Islet precursor cell (in vitro differentiated cells): ENCODE data around the gene PLK2.

ENCODE experiments used
- DNase-seq: peaks from one replicate; pipeline ENCODE4 v3.0.0-alpha.2; 2018

PLK2 gene

DNA sequence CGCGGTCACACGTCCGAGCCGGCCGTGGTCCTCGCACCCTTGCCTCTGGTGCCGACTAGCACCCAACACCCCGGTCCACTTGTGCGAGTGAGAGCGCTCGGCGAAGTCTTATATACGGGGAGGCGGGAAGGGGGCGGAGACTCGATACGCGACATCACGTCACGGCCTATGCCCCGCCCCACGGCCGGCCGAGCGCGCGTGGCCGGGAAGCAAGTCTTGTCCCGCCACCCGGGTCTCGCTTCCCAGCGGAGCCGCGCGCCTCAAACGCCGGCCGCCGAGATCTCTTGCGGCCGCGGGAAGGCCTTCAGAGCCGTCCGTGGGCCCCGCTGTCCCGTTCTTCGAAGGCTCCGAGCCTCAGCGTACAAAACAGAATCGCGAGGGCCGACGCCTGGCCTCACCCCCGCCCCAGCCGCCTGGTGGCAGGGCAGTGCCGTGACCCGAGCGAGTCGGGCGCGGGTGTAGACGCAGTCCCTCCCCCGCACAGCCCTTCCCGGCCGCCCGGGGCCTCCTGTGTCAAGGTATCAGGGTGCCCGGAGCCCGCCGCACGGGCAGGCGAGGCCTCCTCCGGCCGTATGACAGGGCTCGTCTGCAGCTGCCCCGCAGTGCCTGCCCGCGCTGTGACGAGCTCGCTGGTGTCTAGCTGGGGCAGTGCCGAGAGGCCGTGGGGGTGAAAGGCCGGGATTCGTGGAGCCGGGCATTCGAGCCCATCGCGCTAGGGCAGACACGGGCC lies at the start of gene PLK2:
PLK2 (minus strand) TSS at position 85 of the 730 bp plus-strand sequence. CDS start 127 bp downstream, outside the sequence.
- peak; percentile 95 for DNase-seq

DNA sequence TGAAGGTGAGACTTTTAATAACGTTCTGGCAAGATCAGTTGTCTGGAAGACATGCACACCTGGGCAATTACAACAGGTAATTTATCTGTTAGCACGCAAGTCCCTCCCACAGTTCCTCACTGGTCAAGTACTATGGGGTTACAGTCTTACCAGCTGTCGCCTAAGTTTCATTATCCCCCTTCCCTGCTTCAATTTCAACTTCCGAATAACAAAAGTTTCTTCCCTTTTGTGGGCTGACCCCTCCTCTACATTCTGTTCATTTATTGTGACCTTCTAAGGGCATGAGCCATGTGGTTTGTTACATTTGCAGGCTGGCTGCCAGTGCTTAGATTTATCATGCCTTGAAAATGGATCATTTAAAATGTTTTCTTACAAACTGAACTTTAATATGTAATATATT lies 47.8 kb upstream of the PLK2 start:
- DNase-seq: no peak

DNA sequence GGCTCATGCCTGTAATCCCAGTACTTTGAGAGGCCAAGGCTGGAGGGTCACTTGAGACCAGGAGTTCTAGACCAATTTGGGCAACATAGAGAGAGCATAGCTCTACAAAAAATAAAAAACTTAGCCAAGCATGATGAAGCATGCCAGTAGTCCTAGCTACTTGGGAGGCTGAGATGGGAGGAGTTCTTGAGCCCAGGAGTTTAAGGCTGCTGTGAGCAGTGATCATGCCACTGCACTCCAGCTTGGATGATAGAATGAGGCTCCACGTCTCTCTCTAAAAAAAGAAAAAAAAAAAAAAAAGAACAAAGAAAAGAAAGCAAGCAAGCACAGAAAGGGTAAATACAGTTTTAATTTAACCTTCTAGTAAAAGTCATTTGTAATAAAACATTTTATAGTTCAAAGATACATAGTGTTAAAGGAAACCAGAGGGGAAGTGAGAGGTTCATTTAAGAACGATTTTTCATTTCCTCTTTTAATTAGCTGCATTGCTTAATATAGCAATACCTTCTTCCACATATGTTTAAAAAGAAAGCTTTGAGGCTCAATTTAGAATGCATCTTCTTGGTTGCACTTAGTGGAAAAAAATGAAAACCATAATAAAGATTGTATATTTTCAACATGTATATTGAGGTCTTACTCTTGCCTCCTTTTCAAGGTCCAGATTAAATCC lies 46.2 kb upstream of the PLK2 start:
- DNase-seq: no peak

DNA sequence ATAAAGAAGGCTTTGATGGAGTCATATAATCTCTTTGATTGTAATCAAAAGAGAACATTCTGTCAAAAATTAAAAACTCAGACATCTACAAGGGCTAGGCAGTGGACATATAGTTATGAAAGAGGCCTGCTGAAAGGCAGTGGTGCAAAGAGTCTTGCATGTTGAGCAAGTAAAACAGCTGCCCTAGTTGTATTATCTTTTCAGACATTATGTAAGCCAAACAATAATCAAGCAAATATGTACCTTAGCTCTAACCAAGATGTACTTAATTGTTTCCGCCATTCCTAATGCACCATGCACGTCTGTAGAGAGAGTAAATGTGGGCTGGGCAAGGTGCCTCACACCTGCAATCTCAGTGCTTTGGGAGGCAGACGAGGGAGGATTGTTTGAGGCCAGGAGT lies 45.6 kb upstream of the PLK2 start:
- DNase-seq: no peak

DNA sequence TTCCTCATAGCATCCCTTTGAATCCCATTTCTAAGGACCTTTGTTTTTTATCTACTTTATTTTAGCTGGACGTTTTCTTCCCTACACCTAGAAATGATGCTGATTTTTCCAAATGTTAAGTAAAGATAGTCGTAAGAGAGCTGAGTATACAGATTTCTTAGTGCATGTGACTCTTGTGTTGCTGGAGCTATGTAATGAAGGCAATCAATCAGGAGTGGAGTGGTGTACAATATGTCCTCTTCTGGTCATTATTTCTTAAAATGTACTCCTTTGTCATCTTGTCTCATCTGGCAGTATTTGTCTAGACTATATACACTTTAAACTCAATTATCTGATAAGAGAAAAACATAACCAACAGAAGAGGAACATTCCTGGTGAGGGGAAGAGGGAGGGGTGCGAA lies 44.9 kb upstream of the PLK2 start:
- no peak for DNase-seq

DNA sequence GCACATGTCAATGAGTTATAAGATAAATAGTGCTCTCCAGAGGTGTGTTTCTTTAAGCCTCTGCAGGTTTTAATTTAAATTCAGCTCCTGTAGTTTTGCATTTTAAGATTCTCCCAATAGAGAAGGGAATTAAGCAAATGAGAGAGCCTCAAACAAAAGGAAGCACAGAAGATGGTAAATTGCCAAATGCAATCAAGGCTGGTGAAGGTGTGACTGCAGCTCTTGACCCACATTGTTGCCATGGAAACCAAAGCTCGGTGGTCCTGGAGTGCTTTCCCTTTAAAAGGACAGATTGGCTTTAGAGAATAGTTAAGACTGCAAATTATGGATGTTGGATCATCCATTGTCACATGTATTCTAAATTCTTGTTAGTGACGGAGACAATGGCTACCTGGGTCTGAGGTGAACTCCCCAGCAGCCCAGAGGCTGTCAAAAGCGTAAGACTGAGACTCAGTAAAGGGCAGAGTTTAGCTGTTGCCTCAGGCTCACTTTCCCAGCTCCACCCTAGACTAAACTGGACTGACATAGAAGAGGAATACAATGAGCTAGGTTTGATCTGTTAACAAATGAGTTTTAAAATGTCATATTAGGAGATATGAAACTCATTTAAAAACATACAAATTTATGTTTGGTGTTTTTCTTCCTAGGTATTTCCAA lies 43.6 kb upstream of the PLK2 start:
- DNase-seq: no peak

DNA sequence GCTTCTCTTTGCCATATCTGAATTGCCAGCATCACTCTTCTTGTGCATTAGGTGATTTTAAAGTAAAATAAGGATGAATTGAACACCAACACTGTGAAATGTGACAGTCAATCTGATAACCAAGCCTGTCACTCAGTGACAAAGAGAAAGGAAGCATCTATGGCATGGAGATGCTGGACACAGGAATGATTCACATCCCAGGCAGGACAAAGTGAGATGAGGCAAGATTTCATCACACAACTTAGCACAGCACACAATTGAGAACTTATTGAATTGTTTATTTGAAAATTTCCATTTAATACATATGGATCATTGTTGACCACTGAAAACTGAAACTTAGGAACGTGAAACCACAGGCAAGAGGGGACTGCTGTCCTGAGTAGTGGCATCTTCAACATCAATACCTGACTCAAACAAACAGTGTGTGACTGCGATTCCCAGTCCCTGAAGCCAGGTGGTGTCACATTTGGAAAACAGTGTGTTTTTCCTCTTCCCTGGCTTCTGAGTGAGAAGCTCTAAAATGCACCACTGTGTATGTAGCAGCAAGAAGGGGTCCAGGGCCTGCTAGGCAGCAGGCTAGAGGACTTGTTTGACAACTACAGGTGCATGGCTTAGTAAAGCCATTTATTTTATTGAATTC lies 42.0 kb upstream of the PLK2 start:
- peak; percentile 56 for DNase-seq

DNA sequence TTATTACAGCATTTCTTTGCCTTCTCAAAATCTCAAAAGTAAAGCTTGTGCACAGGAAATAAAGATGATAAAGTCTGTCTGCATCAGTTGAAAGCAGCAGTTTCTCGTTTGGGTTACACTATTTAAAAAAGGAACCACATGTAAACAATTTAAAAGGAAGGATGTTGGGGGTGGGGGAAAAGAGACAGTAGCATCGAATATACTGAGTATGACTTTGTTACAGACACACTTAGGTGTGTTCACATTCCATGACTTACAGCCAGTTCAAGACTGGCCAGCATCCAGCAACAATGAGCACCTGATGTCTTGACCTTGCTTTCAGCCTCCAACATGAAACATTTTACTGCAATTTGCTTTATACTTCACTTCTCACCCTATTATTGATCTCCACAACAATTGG lies 40.1 kb upstream of the PLK2 start:
- no peak for DNase-seq

DNA sequence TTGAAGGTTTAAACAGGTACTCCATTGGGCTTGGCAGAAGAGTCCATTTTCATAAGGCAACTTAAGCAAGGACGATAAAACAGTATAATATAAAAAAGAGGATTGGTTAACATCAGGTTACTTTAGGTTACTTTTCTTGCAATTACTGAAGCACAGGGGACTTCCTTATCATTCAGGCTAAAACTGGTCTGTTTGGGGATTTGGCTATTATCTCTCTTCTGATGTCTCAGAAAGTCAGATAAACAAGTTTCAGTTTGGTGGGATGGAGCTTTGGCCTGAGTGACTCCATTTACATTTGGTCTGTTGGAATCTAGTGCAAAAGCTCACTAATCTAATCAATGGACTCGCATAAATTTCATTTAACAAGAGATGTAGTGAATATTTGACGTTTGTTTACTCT lies 39.3 kb upstream of the PLK2 start:
- DNase-seq: no peak

DNA sequence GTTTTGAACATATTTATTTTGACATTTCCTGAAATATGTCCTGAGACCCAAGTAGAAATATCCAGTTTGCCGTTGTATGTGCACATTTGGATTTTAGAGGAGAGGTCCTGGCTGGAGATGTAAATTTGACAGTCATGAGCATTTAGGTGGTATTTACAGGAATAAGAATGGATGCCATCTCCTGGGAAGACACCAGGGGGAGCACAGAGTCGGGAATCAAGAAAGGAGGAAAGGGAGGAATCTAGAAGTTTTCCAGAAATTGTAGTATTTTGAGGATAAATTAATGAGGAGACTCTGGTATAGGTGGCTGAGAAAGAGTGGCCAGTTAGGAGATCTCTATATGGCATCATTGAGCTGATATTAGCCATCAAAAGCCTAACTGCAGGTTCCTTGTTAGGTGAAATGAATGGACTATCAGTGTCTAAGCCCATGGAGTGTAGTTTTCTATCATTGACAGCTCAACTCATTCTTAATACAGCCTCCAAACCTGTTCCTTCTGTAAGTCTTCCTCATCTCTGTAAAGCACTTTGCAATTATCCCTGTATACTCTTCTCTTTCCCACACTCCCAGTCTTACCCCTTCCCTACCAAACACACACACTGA lies 38.6 kb upstream of the PLK2 start:
- peak; percentile 60 for DNase-seq

DNA sequence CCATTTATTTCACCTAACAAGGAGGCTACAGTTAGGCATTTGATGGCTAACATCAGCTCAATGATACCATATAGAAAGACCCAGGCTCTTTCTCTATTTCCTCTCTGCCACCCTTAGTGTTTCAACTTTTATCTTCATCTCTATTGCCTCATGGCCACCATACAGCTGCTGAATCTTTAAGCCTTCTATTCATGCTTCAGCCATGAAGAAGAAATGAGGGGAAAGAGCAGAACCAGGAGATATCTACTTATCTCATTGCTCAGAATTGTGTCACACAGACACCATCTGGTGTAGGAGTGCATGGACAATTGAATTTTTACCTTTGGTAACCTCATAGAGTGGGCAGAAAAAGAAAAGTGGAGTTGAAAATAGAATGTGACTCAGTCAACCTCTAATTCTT lies 38.0 kb upstream of the PLK2 start:
- no peak for DNase-seq

DNA sequence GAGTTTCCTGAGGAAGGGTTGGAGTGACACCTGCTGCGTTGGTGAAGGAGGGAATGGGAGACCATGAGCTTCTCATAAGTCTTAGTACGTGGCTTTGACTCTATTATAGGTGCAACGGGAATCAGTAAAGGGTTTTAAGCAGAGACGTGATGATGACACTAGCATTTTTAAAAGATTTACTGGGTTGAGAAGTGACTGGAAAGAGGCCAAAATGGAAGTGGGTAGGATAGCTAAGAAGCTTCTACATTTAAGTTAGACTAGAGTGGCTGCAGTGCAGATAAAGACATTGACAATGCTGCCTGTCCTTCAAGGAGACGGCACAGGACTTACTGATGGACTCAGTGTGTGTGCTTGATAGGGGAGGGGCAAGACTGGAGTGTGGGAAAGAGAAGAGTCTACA lies 37.5 kb upstream of the PLK2 start:
- no peak for DNase-seq

DNA sequence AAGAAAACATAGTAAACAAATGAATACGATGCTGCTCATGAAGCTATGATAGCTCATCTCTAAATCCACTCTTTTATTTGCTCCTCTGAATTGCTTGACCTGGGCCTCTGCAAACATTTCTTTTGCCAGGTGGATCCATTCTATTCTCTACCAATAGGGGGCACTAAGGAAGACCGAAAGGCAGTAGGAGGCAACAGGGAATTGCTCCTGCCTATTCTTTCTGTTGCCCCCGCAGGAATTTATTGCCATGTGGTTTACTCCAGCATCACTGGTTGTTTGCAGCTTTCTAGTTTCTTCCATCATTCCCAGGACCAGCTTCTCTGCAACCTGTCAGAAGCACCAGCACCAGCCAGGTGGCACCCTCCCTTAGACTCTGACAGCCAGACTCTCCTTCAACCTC lies 36.6 kb upstream of the PLK2 start:
- DNase-seq: no peak

DNA sequence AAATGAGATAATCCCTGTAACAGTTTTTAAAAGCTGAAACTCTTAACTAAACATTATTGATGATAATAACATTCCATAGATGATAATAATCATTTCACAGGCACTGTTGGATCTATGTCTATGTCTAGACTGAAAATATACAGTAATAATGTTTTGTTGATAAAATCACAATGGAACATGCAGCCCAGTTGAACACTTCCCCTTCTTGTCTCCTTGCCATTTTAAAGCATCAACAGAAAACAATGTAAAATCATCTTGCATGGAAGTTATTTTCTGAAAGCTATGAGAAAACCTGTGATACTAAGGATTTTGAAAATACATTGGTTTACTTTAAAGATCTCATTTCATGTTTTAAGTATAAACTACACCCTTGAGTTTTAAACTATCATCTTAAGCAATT lies 33.3 kb upstream of the PLK2 start:
- no peak for DNase-seq

DNA sequence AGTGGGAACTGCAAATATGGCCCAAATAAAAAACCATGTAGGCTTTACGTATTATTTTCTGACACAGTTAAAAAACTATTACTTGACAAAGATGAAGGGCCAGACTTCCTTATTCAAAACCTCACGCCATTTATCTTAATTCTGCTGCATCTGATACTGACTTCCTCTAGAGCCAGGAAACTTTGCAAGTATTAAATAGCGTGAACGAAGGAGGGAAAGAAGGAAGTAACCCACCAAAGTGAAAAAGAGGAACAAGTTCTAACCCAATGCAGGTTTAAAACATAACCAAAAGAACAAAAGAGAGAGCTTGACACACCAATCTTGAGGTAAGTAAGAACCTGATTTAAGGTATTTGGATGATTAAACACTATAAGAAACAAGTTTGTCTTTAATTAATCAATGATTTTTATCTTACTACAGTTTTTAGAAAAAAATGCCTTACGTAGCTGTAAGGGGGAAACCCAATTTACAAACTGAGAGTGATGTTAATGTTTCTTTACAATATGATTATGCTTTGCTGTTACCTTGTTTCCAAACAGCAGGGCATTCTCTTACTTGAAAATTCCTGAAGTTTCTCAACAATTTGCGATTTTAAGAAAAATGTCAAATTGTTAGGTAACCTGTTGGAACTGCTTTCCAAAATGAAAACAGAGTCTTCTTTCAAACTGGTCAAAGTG lies 31.5 kb upstream of the PLK2 start, which contains the start of gene GAPT:
GAPT (plus strand) TSS at position 220 of the 677 bp plus-strand sequence. CDS start 3,102 bp downstream, outside the sequence.
- no peak for DNase-seq

DNA sequence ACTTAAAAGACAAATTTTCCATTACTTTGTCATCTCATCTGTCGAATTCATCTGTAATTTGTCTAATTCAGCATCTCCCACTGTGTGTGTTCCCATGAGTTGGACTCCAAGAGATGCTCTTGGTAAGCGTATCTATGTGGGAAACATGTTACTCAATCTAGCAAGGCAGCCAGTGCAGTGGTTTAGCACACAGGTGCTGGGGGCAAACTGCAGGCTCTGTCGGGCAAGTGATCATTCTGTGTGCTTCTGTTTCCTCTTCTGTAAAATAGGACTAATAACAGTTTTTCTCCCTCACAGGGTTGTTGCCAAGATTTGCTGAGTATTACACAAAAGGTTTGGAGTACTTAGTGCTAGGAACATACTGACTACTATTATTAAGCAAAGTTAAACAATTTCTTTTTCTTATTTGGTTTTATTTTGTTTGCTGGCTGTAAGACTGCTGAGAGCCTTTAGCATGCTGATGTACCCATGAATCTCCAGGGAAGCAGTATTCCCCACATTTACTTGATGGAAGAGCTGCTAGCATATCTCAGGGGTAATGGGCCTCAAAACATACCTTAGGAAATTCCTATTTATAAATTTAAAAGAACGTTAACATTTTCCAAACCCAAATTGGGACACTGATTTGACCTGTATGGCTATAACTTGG lies 30.6 kb upstream of the PLK2 start:
- DNase-seq: no peak

DNA sequence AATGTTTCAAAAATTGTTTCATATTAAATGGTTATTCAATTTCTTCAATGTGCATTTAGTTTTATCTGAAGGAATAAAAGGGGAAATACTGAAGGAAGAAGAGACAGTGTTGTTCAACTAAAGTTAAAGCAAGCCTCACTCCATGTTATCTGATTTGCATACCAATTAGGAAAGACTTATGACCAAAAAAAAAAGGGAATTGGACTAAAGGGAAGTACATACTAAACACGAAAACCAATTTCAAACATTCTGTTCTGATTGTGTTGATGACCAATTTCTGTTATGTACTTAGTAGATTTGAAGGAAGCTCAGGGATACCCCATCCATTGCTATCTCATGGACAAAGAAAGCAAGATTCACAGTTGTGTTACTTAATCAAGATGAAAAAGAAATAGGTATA lies 26.4 kb upstream of the PLK2 start:
- DNase-seq: no peak

DNA sequence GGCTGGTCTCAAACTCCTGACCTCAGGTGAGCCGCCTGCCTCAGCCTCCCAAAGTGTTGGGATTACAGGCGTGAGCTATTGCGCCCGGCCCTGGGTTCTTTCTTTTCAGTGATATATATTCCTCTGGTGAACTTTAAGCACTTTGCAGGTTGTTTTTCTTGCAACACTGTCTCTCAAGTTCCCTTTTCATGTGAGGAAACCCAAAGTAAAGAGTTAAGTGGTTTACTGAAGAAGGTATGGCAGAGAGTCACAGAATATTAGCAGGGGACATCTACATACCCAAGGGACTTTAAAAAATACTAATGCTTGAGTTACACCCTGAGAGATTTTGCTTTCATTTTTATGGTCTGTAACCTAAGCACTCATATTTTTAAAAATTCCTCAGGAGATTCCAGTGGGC lies 24.6 kb upstream of the PLK2 start:
- no peak for DNase-seq

DNA sequence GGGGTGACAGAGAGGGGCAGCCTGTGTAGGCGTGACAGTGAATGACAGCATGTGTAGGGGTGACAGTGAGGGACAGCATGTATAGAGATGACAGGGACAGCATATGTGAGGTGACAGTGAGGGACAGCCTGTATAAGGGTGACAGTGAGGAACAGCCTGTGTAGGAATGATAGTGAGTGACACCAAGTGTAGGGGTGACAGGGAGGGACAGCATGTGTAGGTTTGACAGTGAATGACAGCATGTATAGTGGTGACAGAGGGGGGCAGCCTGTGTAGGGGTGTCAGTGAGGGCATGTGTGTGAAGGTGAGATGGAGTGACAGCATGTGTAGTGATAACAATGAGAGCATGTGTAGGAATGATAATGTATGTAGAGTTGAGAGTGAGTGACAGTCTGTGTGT lies 22.6 kb upstream of the PLK2 start:
- DNase-seq: no peak

DNA sequence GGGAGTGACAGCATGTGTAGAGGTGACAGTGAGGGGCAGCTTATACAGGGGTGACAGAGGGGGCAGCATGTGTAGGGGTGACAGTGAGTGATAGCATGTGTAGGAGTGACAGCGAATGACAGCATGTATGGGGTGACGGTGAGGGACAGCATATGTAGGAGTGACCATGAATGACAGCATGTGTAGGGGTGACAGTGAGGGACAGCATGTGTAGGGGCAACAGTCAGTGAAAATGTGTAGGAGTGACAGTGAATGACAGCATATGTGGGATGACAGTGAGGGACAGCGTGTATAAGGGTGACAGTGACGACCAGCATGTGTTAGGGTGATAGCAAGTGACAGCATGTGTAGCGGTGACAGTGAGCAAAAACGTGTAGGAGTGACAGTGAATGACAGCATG lies 21.9 kb upstream of the PLK2 start:
- no peak for DNase-seq

DNA sequence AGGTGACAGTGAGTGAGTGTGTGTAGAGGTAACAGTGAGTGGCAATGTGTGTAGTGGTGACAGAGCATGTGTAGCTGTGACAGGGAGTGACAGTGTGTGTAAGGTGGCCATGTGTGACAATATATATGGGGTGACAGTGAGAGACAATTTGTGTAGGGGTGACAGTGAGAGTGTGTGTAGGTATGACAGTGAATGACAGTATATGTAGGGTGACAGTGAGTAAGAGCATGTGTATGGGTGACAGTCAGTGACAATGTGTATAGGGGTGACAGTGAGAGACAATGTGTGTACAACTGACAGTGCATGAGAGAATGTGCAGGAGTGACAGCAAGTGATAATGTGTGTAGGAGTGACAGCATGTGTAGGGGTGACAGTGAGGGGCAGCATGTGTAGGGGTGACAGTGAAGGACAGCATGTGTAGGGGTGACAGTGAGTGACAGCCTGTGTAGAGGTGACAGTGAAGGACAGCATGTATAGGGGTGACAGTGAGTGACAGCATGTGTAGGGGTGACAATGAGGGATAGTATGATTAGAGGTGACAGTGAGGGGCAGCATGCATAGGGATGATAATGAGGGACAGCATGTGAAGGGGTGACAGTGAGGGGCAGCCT lies 21.3 kb upstream of the PLK2 start:
- DNase-seq: no peak
